RWPE2 (cell line): ENCODE measurements around the gene RNFT2.

Source experiments
- ATAC-seq: fragments of 200-7000 bp; cut with Tn5 transposase; 3 replicates; pipeline ENCODE4 v1.9.1; 2021; ENCODE audit warnings: low read depth
- DNase-seq: peaks from one replicate; pipeline ENCODE4 v3.0.0-alpha.2; 2020; ENCODE audit warnings: low spot score
- H3K27ac ChIP-seq: fragments of 450-650 bp; 2 replicates; pipeline ENCODE4 v1.5.1; 2017; ENCODE audit warnings: mild to moderate bottlenecking; ENCODE audit not compliant: poor library complexity, severe bottlenecking
- H3K27me3 ChIP-seq: fragments of 250-450 bp; sonication (Bioruptor Pico); 2 replicates; pipeline ENCODE4 v1.5.1; 2021; ENCODE audit warnings: mild to moderate bottlenecking, moderate library complexity; ENCODE audit not compliant: insufficient read depth, poor library complexity, severe bottlenecking
- H3K36me3 ChIP-seq: fragments of 250-450 bp; sonication (Bioruptor Pico); 2 replicates; pipeline ENCODE4 v1.5.1; 2020; ENCODE audit warnings: low read depth, mild to moderate bottlenecking, moderate library complexity
- H3K4me1 ChIP-seq: fragments of 250-450 bp; sonication (Bioruptor Pico); 2 replicates; pipeline ENCODE4 v1.5.1; 2021; ENCODE audit warnings: mild to moderate bottlenecking, moderate library complexity; ENCODE audit not compliant: insufficient read depth, poor library complexity, severe bottlenecking
- H3K4me3 ChIP-seq: fragments of 250-450 bp; sonication (Bioruptor Pico); 2 replicates; pipeline ENCODE4 v1.5.1; 2021; ENCODE audit warnings: mild to moderate bottlenecking, moderate library complexity; ENCODE audit not compliant: severe bottlenecking
- H3K9me3 ChIP-seq: fragments of 250-450 bp; sonication (Bioruptor Pico); 2 replicates; pipeline ENCODE4 v1.5.1; 2021; ENCODE audit warnings: mild to moderate bottlenecking, moderate library complexity; ENCODE audit not compliant: severe bottlenecking
- CTCF ChIP-seq: fragments of 450-650 bp; IDR thresholded peaks from one replicate; pipeline ENCODE4 v1.5.1; 2017; ENCODE audit warnings: mild to moderate bottlenecking, moderate library complexity; ENCODE audit not compliant: poor library complexity, severe bottlenecking

The RNFT2 gene

GRCh38 chr12:116717466-116718437, 20.4 kb upstream of the RNFT2 start:
- DNase-seq: no peak
- no peak for TF ChIP-seq CTCF
- H3K27ac ChIP-seq: no peak overlapping the region
- no peak overlapping the region for H3K4me3 ChIP-seq
- H3K27me3 ChIP-seq: no peaks in the 10 kb centered on the region
- H3K36me3 ChIP-seq: peaks cover 20% of the 10 kb centered on the region
- no peaks in the 10 kb centered on the region for H3K9me3 ChIP-seq
- H3K4me1 ChIP-seq: no peaks in the 10 kb centered on the region
- ATAC-seq: no peak

- H3K9me3 ChIP-seq: no peaks in the 10 kb centered on the region
- peaks cover 24% of the 10 kb centered on the region for H3K36me3 ChIP-seq
- H3K27me3 ChIP-seq: no peaks in the 10 kb centered on the region
- H3K4me3 ChIP-seq: no peak overlapping the region
- ATAC-seq (no peak), DNase-seq (no peak)
- no peaks in the 10 kb centered on the region for H3K4me1 ChIP-seq
- no peak overlapping the region for H3K27ac ChIP-seq
- TF ChIP-seq CTCF: no peak
These were observed 19.3 kb upstream of the RNFT2 start for GRCh38 chr12:116718655-116719454.

- H3K27ac ChIP-seq: no peak overlapping the region
- peaks cover 24% of the 10 kb centered on the region for H3K36me3 ChIP-seq
- no peaks in the 10 kb centered on the region for H3K4me1 ChIP-seq
These were observed 18.2 kb upstream of the RNFT2 start for GRCh38 chr12:116719731-116720528.

GRCh38 chr12:116722245-116722644, 15.9 kb upstream of the RNFT2 start:
- TF ChIP-seq CTCF: no peak
- DNase-seq: no peak
- H3K27me3 ChIP-seq: no peaks in the 10 kb centered on the region
- ATAC-seq: no peak
- H3K36me3 ChIP-seq: peaks cover 12% of the 10 kb centered on the region; the same call in 1 of the 2 replicates
- H3K4me1 ChIP-seq: no peaks in the 10 kb centered on the region
- no peak overlapping the region for H3K4me3 ChIP-seq
- H3K27ac ChIP-seq: no peak overlapping the region
- no peaks in the 10 kb centered on the region for H3K9me3 ChIP-seq

More at GRCh38 chr12:116719731-116720528, 18.2 kb upstream of the RNFT2 start:
- Histone ChIP-seq H3K4me3 (no peak overlapping the region), H3K9me3 (no peaks in the 10 kb centered on the region), H3K27me3 (no peaks in the 10 kb centered on the region)
- DNase-seq (no peak), ATAC-seq (no peak)
- no peak for TF ChIP-seq CTCF
